ENCODE measurements around the gene SEPTIN3. TPM values are rescaled to one million over a fixed set of nuclear protein-coding genes. Genes with fewer than 3 reads are reported as not detected.

SEPTIN3 gene
- total RNA-seq, 3 donors from 2014 or later = 0.23 to 1.6 (median 0.41) TPM

DNA sequence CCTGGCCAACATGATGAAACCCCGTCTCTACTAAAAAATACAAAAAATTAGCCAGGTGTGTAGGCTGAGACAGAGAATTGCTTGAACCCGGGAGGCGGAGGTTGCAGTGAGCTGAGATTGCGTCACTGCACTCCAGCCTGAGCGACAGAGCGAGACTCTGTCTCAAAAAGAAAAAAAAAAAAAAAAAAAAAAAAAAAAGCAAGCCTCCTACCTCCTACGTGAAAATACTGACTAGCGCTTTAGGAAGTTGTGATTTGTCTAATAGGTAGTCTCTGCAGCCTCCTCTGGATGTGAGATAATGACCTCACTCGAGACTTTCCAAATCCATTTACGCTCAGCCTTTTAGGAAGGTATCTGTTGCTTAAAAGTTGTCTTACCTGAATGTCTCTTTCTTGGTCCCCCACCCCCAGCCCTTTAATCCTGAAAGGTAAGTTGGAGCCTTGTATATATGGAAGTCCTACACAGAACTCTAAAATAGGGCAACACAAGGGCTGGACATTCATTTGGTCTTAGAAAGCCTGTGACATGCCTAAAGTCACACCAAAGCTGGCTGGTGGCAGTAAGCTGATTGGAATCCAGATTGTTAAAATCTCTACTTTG lies 5.5 kb downstream of the SEPTIN3 start:
- H3K4me1 ChIP-seq (ENCODE audit: low read depth) = peaks cover 9% of the 10 kb centered on the region
- TF ChIP-seq CTCF (IDR thresholded peaks at IDR 0.05) = no peak
- intact Hi-C loops (cut with DNase I, micrococcal nuclease) = no loop called here
- H3K4me3 ChIP-seq = no peak overlapping the region
- ATAC-seq (no peak), DNase-seq (no peak)
- no peaks in the 10 kb centered on the region for H3K36me3 ChIP-seq (ENCODE audit: low read depth)
- H3K9me3 ChIP-seq = no peaks in the 10 kb centered on the region

- no peaks in the 10 kb centered on the region for H3K9me3 ChIP-seq
- no peak for TF ChIP-seq CTCF (IDR thresholded peaks at IDR 0.05)
- H3K36me3 ChIP-seq (ENCODE audit: low read depth) = no peaks in the 10 kb centered on the region
- intact Hi-C loops (cut with DNase I, micrococcal nuclease) = no loop called here
- DNase-seq (no peak), ATAC-seq (no peak)
- H3K4me1 ChIP-seq (ENCODE audit: low read depth) = peaks cover 9% of the 10 kb centered on the region
- H3K4me3 ChIP-seq = no peak overlapping the region
These were observed 6.2 kb downstream of the SEPTIN3 start for GRCh38 chr22:41975299-41976069.

DNA sequence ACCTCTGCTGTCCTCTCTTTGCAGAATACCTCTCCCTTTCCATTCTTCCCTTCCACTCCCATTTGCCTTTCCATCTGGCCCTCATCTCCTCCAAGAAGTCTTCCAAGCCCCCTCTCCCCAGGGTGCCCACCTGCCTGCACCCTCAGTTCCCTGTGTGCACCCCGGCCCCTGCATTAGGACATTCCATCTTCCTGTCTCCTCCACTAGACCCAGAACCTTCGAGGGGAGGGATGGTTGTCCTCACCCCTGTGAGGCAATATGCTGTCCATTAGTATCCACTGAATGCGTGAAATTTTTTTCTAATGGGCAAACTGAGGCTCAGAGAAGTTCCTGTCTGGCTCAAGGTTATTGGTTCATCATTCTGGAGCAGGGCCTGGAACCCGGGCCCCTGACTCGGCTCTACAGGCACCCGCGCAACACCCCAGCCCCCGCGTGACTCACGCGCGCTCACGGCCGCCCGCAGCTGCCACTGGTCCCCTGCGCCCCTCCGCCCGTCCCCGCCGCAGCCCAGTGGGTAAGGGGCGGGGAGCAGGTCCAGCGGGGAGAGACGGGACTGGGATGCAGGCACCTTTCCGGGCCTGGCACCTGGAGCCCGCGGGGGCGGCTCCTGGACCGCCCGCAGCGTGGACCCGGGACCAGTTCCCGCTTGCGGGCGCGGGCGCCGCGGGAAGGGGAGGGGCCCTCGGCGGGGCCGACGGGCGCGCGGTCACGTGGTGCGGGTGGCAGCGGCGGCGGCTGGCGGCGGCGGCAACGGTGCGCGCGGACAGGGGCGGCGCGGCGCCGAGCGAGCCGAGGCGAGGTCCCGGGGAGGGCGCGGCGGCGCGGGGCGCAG lies 7.0 kb downstream of the SEPTIN3 start:
- ATAC-seq (peak; percentile 73), DNase-seq (peak in 2 of 3 donors; percentile 41 to 64)
- no peaks in the 10 kb centered on the region for H3K36me3 ChIP-seq (ENCODE audit: low read depth)
- H3K9me3 ChIP-seq = no peaks in the 10 kb centered on the region
- no peak for TF ChIP-seq CTCF (IDR thresholded peaks at IDR 0.05)
- H3K4me3 ChIP-seq = no peak overlapping the region
- intact Hi-C loops (cut with DNase I, micrococcal nuclease) = no loop called here
- H3K4me1 ChIP-seq (ENCODE audit: low read depth) = peaks cover 9% of the 10 kb centered on the region

GRCh38 chr22:41976961-41977566 lies 7.8 kb downstream of the SEPTIN3 start:
- DNase-seq = no peak
- TF ChIP-seq CTCF (IDR thresholded peaks at IDR 0.05) = no peak
- ATAC-seq = peak; percentile 15
- Histone ChIP-seq H3K4me3 (no peak overlapping the region), H3K4me1 (ENCODE audit: low read depth) (peaks cover 9% of the 10 kb centered on the region), H3K9me3 (no peaks in the 10 kb centered on the region), H3K36me3 (ENCODE audit: low read depth) (no peaks in the 10 kb centered on the region)
- intact Hi-C loops (cut with DNase I, micrococcal nuclease) = no loop called here

DNA sequence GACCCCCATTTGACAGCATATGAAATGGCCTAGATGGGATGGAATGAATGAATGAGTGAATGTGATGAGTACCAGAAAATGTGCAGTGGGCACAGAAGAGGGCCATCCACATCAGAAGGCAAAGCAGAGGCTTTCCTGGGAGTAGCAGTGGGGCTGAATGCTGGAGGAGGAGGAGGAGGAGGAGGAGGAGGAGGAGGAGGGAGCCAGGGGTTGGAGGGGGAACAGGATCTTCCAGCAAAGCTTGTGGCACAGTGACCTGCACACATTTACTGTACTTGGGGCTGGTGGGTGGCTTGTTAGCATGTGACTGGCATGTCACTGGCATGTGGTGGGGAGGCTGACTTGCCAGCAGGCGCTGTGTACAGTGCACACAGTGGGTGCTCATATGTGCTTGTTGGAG lies 9.5 kb downstream of the SEPTIN3 start:
- intact Hi-C loops (cut with DNase I, micrococcal nuclease) = no loop called here
- DNase-seq = no peak
- no peak for ATAC-seq
- H3K4me1 ChIP-seq (ENCODE audit: low read depth) = peaks cover 9% of the 10 kb centered on the region
- no peaks in the 10 kb centered on the region for H3K36me3 ChIP-seq (ENCODE audit: low read depth)
- no peak for TF ChIP-seq CTCF (IDR thresholded peaks at IDR 0.05)
- H3K4me3 ChIP-seq = no peak overlapping the region
- H3K9me3 ChIP-seq = no peaks in the 10 kb centered on the region

All from mucosa of descending colon (tissue), 3 donors.